CD4-positive, CD25-positive, alpha-beta regulatory T cell (primary cell): ENCODE measurements around the gene ZNF23. TPM values are rescaled to one million over a fixed set of nuclear protein-coding genes. Genes with fewer than 3 reads are reported as not detected.

Source experiments
- ATAC-seq, 2 donors: fragments of 150-1000 bp; cut with Tn5 transposase; one replicate each; pipeline ENCODE4 v1.10.0; 2021; ENCODE audit warnings: low read depth in 2 of 2, moderate number of reproducible peaks in 2 of 2, moderate library complexity in 1 of 2
- DNase-seq, 3 donors: peaks; one replicate each; pipeline versions ENCODE4 v3.0.0 to v3.0.0-alpha.2; 2012 to 2022; ENCODE audit warnings: mixed read lengths in 1 of 3
- H3K27ac ChIP-seq: one replicate; pipeline ENCODE4 v1.7.0; 2013; ENCODE audit warnings: mild to moderate bottlenecking, low read length; ENCODE audit not compliant: insufficient read depth, poor library complexity, severe bottlenecking
- H3K27me3 ChIP-seq: one replicate; pipeline ENCODE4 v1.7.0; 2013; ENCODE audit warnings: low read length; ENCODE audit not compliant: control insufficient read depth, insufficient read depth
- H3K36me3 ChIP-seq: one replicate; pipeline ENCODE4 v1.7.0; 2013; ENCODE audit warnings: mild to moderate bottlenecking, low read length, moderate library complexity; ENCODE audit not compliant: control insufficient read depth, insufficient read depth
- H3K4me1 ChIP-seq: 2 replicates; pipeline ENCODE4 v1.7.0; 2013; ENCODE audit warnings: mild to moderate bottlenecking, low read length; ENCODE audit not compliant: insufficient read depth, control insufficient read depth, poor library complexity, severe bottlenecking
- H3K4me3 ChIP-seq: one replicate; pipeline ENCODE4 v1.7.0; 2013; ENCODE audit warnings: low read depth, mild to moderate bottlenecking, low read length, moderate library complexity
- H3K9me3 ChIP-seq, 2 experiments: 1 replicate in 1 of 2; 2 replicates in 1 of 2; pipeline ENCODE4 v1.7.0; 2013; ENCODE audit warnings: low read length in 2 of 2, mild to moderate bottlenecking in 1 of 2, moderate library complexity in 1 of 2; ENCODE audit not compliant: control insufficient read depth in 2 of 2
- H3K27ac Mint-ChIP-seq, 3 donors: one replicate each; pipeline ENCODE4 v1.8.0; 2020 to 2022; ENCODE audit warnings: mild to moderate bottlenecking in 3 of 3, mixed read lengths in 3 of 3, moderate library complexity in 2 of 3
- H3K27me3 Mint-ChIP-seq: one replicate; pipeline ENCODE4 v1.8.0; 2022; ENCODE audit warnings: mild to moderate bottlenecking, mixed read lengths
- H3K36me3 Mint-ChIP-seq: one replicate; pipeline ENCODE4 v1.8.0; 2020; ENCODE audit warnings: mixed read lengths
- H3K4me1 Mint-ChIP-seq, 4 donors: one replicate each; pipeline ENCODE4 v1.8.0; 2020 to 2022; ENCODE audit warnings: mixed read lengths in 4 of 4, mild to moderate bottlenecking in 1 of 4
- H3K4me3 Mint-ChIP-seq, 4 donors: one replicate each; pipeline ENCODE4 v1.8.0; 2020 to 2022; ENCODE audit warnings: mild to moderate bottlenecking in 4 of 4, mixed read lengths in 4 of 4, moderate library complexity in 3 of 4
- H3K9me3 Mint-ChIP-seq, 7 donors: one replicate each; pipeline ENCODE4 v1.8.0; 2020 to 2022; ENCODE audit warnings: mixed read lengths in 7 of 7, mild to moderate bottlenecking in 3 of 7, moderate library complexity in 2 of 7
- polyA plus RNA-seq, 4 donors: library from polyadenylated mRNA; unstranded; fragments of 300-500 nt; fragmentation: Illumina TruSeq; gene quantifications; one replicate each; pipeline ENCODE4 v1.2.3, GENCODE V29; 2021
- total RNA-seq: library from RNA; stranded (reverse); gene quantifications from one replicate; pipeline ENCODE4 v1.2.3, GENCODE V29; 2022

Gene ZNF23
- total and polyA plus RNA-seq, 5 donors from 2014 or later = 4.0 to 6.2 (median 5.6) TPM

DNA sequence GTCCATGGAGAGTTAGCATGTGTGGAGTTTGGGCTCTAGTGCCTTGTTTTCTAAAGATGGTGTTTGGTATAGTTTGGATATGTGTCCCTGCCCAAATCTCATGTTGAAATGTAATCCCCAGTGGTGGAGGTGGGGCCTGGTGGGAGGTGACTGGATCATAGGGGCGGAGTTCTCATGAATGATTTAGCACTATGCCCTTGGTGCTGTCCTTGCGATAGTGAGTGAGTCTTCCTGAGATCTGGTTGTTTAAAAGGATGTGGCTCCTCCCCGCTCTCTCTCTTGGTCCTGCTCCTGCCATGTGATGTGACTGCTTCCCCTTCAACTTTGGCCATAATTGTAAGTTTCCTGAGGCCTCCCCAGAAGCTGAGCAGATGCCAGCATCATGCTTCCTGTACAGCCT, 36.0 kb upstream of the ZNF23 start:
- H3K27ac ChIP-seq = no peak overlapping the region
- Mint-ChIP-seq H3K27ac (no peak overlapping the region), H3K27me3 (peaks cover 20% of the 10 kb centered on the region), H3K9me3 (no peaks in the 10 kb centered on the region), H3K4me3 (no peak overlapping the region), H3K36me3 (no peaks in the 10 kb centered on the region), H3K4me1 (no peaks in the 10 kb centered on the region)
- no peaks in the 10 kb centered on the region for H3K36me3 ChIP-seq
- no peak overlapping the region for H3K4me3 ChIP-seq
- no peaks in the 10 kb centered on the region for H3K9me3 ChIP-seq
- no peaks in the 10 kb centered on the region for H3K4me1 ChIP-seq
- H3K27me3 ChIP-seq = peaks cover 2% of the 10 kb centered on the region
- no peak for DNase-seq
- ATAC-seq = no peak

DNA sequence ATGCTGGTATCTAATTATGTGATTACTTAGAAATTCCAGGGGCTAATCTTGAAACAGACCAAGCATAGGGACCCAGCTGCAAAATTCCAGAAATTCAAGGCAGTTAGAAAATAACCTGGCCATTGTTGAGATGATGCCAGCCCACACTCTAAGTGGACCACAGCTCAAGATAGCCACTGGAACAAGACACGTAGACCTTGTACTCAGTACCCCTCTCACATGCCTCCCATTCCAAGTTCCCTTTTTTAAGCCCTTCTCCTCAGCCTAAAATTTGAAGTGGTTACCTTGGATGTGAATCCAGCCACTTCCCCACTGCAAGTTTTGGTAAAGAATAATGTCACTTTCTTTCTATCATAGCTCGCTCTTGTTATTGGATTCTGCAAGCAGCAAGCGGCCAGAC, 31.2 kb upstream of the ZNF23 start:
- ATAC-seq (no peak), DNase-seq (no peak)

DNA sequence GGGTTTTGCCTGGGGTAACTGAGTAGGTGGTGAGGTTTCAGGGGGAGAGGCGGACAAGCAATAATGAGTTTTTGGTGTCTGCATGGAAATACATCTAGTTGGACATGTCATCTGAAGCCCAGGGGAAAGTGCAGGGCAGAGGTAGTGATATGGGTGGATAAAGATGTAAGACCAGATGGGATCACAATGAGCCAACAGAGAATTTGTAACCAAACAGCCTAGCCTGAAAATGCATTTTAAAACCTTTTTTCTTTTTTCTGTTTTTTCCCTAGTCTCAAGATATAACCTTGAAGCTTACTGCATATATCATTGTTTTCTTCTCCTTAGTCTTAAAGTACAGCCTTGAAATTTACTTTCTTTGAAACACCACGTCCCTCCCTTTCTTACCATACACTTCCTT, 30.7 kb upstream of the ZNF23 start:
- H3K27me3 ChIP-seq = no peaks in the 10 kb centered on the region
- Mint-ChIP-seq H3K27me3 (peaks cover 11% of the 10 kb centered on the region), H3K36me3 (no peaks in the 10 kb centered on the region), H3K4me3 (no peak overlapping the region), H3K9me3 (no peaks in the 10 kb centered on the region), H3K4me1 (no peaks in the 10 kb centered on the region), H3K27ac (peak overlapping the region in 1 of 3 donors; percentile 21)
- no peaks in the 10 kb centered on the region for H3K4me1 ChIP-seq
- no peaks in the 10 kb centered on the region for H3K9me3 ChIP-seq
- H3K27ac ChIP-seq = no peak overlapping the region
- H3K36me3 ChIP-seq = no peaks in the 10 kb centered on the region
- DNase-seq (no peak), ATAC-seq (no peak)
- H3K4me3 ChIP-seq = no peak overlapping the region

More for the DNA sequence above, 31.2 kb upstream of the ZNF23 start:
- Histone ChIP-seq H3K4me3 (no peak overlapping the region), H3K4me1 (no peaks in the 10 kb centered on the region), H3K27me3 (no peaks in the 10 kb centered on the region), H3K9me3 (no peaks in the 10 kb centered on the region), H3K27ac (no peak overlapping the region), H3K36me3 (no peaks in the 10 kb centered on the region)
- Mint-ChIP-seq H3K36me3 (no peaks in the 10 kb centered on the region), H3K4me3 (no peak overlapping the region), H3K4me1 (no peaks in the 10 kb centered on the region), H3K27me3 (peaks cover 15% of the 10 kb centered on the region), H3K9me3 (no peaks in the 10 kb centered on the region), H3K27ac (no peak overlapping the region)

- no peak overlapping the region for H3K4me3 Mint-ChIP-seq
- Histone ChIP-seq H3K4me1 (no peaks in the 10 kb centered on the region), H3K27ac (no peak overlapping the region), H3K36me3 (no peaks in the 10 kb centered on the region), H3K4me3 (no peak overlapping the region), H3K9me3 (no peaks in the 10 kb centered on the region), H3K27me3 (no peaks in the 10 kb centered on the region)
- H3K27me3 Mint-ChIP-seq = peaks cover 5% of the 10 kb centered on the region
- DNase-seq (no peak), ATAC-seq (no peak)
- H3K36me3 Mint-ChIP-seq = no peaks in the 10 kb centered on the region
- no peak overlapping the region for H3K27ac Mint-ChIP-seq
- peaks cover 0 to 5% (median 0%) of the 10 kb centered on the region in 4 donors for H3K4me1 Mint-ChIP-seq
- H3K9me3 Mint-ChIP-seq = no peaks in the 10 kb centered on the region
Observed at GRCh38 chr16:71491054-71491453, 29.0 kb upstream of the ZNF23 start.

DNA sequence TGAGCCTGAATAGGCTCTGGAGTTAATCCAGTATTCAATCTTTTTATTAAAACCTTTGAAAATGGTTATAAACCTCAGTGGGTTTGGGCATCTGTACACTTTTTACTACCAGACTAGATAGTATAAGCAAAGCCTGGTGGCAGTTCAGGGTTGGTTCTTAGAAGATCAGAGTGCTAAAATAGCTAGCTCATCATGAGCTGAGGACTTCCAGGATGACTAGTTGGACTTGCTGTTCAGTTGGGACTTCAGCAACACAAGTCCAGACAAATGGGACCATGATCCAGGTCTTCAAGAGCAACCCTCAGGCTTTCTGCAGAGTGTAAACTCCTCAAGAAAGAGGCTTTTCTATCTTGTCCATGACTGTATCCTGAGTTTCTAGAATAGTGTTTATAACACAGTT, 28.3 kb upstream of the ZNF23 start:
- H3K27me3 Mint-ChIP-seq = peaks cover 5% of the 10 kb centered on the region
- peaks cover 0 to 6% (median 0%) of the 10 kb centered on the region in 4 donors for H3K4me1 Mint-ChIP-seq
- no peaks in the 10 kb centered on the region for H3K4me1 ChIP-seq
- H3K9me3 ChIP-seq = no peaks in the 10 kb centered on the region
- no peaks in the 10 kb centered on the region for H3K27me3 ChIP-seq
- no peaks in the 10 kb centered on the region for H3K36me3 Mint-ChIP-seq
- no peak overlapping the region for H3K4me3 Mint-ChIP-seq
- no peak overlapping the region for H3K4me3 ChIP-seq
- H3K9me3 Mint-ChIP-seq = no peaks in the 10 kb centered on the region
- no peak overlapping the region for H3K27ac ChIP-seq
- H3K27ac Mint-ChIP-seq = no peak overlapping the region
- ATAC-seq = no peak
- no peak for DNase-seq
- no peaks in the 10 kb centered on the region for H3K36me3 ChIP-seq

DNA sequence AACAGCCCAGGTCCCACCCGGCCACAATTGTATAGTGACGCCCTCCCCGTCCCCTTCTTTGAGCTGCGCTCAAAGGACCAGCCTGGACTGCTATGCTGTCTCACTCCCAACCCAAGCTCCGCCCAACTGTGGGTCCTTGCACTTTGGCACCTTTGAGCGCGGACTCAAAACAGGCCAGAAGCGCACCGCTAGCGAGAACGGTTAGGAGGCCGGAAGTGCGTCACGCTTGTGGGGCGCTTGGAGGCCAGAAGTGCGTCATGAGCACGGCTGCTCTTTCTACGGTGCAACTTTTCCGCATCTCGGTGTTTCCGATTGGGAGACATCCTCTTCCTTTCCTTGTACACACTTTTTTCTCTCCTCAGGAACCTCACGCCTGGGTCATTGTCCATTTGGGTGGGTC, 27.1 kb upstream of the ZNF23 start, which contains the start of gene ZNF19:
Gene ZNF19 (minus strand): TSS at position 203 of the 400 bp plus-strand sequence. CDS start 7,210 bp downstream, outside the sequence.
- DNase-seq (no peak), ATAC-seq (no peak)
- Histone ChIP-seq H3K27me3 (no peaks in the 10 kb centered on the region), H3K36me3 (no peaks in the 10 kb centered on the region), H3K9me3 (no peaks in the 10 kb centered on the region), H3K4me1 (no peaks in the 10 kb centered on the region), H3K27ac (no peak within 1 kb of the TSS), H3K4me3 (no peak within 1 kb of the TSS)
- Mint-ChIP-seq H3K36me3 (no peaks in the 10 kb centered on the region), H3K4me3 (no peak within 1 kb of the TSS), H3K27me3 (peaks cover 5% of the 10 kb centered on the region), H3K27ac (no peak within 1 kb of the TSS), H3K4me1 (peaks cover 4 to 11% (median 6%) of the 10 kb centered on the region in 4 donors), H3K9me3 (no peaks in the 10 kb centered on the region)

- Histone ChIP-seq H3K4me3 (peak overlapping the region; percentile 96), H3K27ac (peak overlapping the region; percentile 97), H3K36me3 (no peaks in the 10 kb centered on the region), H3K4me1 (peaks cover 3% of the 10 kb centered on the region), H3K27me3 (no peaks in the 10 kb centered on the region), H3K9me3 (no peaks in the 10 kb centered on the region)
- Mint-ChIP-seq H3K9me3 (no peaks in the 10 kb centered on the region), H3K27me3 (no peaks in the 10 kb centered on the region), H3K4me1 (peaks cover 11 to 20% (median 15%) of the 10 kb centered on the region in 4 donors), H3K27ac (peak overlapping the region; percentile 88 to 94 (median 92)), H3K36me3 (peaks cover 9% of the 10 kb centered on the region), H3K4me3 (peak overlapping the region; percentile 85 to 94 (median 92))
- DNase-seq = peak; percentile 78 to 92 (median 86)
- ATAC-seq = peak; percentile 85 to 88
Observed at GRCh38 chr16:71484006-71484893, 22.2 kb upstream of the ZNF23 start.

GRCh38 chr16:71482569-71482968, 20.5 kb upstream of the ZNF23 start:
- Mint-ChIP-seq H3K4me3 (peak overlapping the region in 3 of 4 donors; percentile 5 to 76 (median 29)), H3K27ac (peak overlapping the region in 1 of 3 donors; percentile 92), H3K27me3 (no peaks in the 10 kb centered on the region), H3K36me3 (peaks cover 18% of the 10 kb centered on the region), H3K9me3 (no peaks in the 10 kb centered on the region), H3K4me1 (peaks cover 11 to 20% (median 15%) of the 10 kb centered on the region in 4 donors)
- DNase-seq = no peak
- no peaks in the 10 kb centered on the region for H3K27me3 ChIP-seq
- no peaks in the 10 kb centered on the region for H3K9me3 ChIP-seq
- ATAC-seq = no peak
- peaks cover 4% of the 10 kb centered on the region for H3K36me3 ChIP-seq
- H3K4me1 ChIP-seq = peaks cover 3% of the 10 kb centered on the region
- no peak overlapping the region for H3K4me3 ChIP-seq
- no peak overlapping the region for H3K27ac ChIP-seq
